H1 (cell line): ENCODE data around the gene EED. TPM values are rescaled to one million over a fixed set of nuclear protein-coding genes. Genes with fewer than 3 reads are reported as not detected.

ENCODE experiments used
- CTCF ChIA-PET: fragments of 300-600 bp; sonication (Branson Sonifier 250); formaldehyde crosslinking; loops from one replicate; lab custom pipeline; 2021; ENCODE audit not compliant: partially characterized antibody; lab: Charles Lee
- POLR2A ChIA-PET: fragments of 300-600 bp; sonication (Branson Sonifier 250); formaldehyde crosslinking; loops from one replicate; lab custom pipeline; 2021; ENCODE audit warnings: inconsistent platforms; ENCODE audit not compliant: partially characterized antibody; lab: Charles Lee
- DNase-seq, 2 experiments: peaks; one replicate each; pipeline versions ENCODE4 v3.0.0 to v3.0.0-alpha.2; 2010 to 2022; ENCODE audit warnings: low spot score in 2 of 2, low read depth in 1 of 2, mixed read lengths in 1 of 2
- FAIRE-seq: peaks from 2 replicates; lab custom pipeline; 2011; peaks lifted over from hg19 to GRCh38; lab: Jason Lieb, UNC
- H2AFZ ChIP-seq: 2 replicates; pipeline ENCODE4 v1.8.1; 2012; ENCODE audit warnings: low read length, inconsistent platforms
- H2AK5ac ChIP-seq: 2 replicates; pipeline ENCODE4 v1.6.1; 2013; ENCODE audit warnings: low read depth, low read length
- H2BK120ac ChIP-seq: replicated peaks from 2 replicates; pipeline ENCODE3; 2013; ENCODE audit warnings: low read depth, low read length, inconsistent platforms
- H2BK12ac ChIP-seq: 2 replicates; pipeline ENCODE4 v1.6.1; 2013; ENCODE audit warnings: low read depth, low read length
- H2BK15ac ChIP-seq: 2 replicates; pipeline ENCODE4 v1.6.1; 2013; ENCODE audit warnings: low read length
- H2BK20ac ChIP-seq: 2 replicates; pipeline ENCODE4 v1.6.1; 2013; ENCODE audit warnings: low read length
- H2BK5ac ChIP-seq: 2 replicates; pipeline ENCODE4 v1.6.1; 2013; ENCODE audit warnings: low read depth, low read length
- H3K14ac ChIP-seq: 2 replicates; pipeline ENCODE4 v1.6.1; 2013; ENCODE audit warnings: inconsistent platforms; ENCODE audit not compliant: insufficient read length
- H3K18ac ChIP-seq: 2 replicates; pipeline ENCODE4 v1.6.1; 2013; ENCODE audit warnings: low read length; ENCODE audit errors: extremely low read depth
- H3K23ac ChIP-seq: 2 replicates; pipeline ENCODE4 v1.6.1; 2013; ENCODE audit warnings: inconsistent platforms; ENCODE audit not compliant: insufficient read length
- H3K23me2 ChIP-seq: 2 replicates; pipeline ENCODE4 v1.6.1; 2013; ENCODE audit warnings: low read depth, low read length
- H3K27ac ChIP-seq: 2 replicates; pipeline ENCODE4 v1.6.1; 2011; ENCODE audit warnings: low read depth, low read length, inconsistent platforms
- H3K27me3 ChIP-seq, 4 experiments: replicated peaks in 1 of 4; 1 replicate in 1 of 4; 2 replicates in 3 of 4; pipeline versions ENCODE4 v1.6.1 to v1.8.1; 2011 to 2013; ENCODE audit warnings: low read length in 3 of 4, mild to moderate bottlenecking in 3 of 4, inconsistent platforms in 2 of 4, mixed read lengths in 2 of 4, moderate library complexity in 1 of 4; ENCODE audit not compliant: control insufficient read depth in 3 of 4, insufficient read depth in 3 of 4; ENCODE audit errors: extremely low read depth in 1 of 4
- H3K36me3 ChIP-seq, 4 experiments: 2 replicates each; pipeline versions ENCODE4 v1.6.1 to v1.8.1; 2011 to 2013; ENCODE audit warnings: mild to moderate bottlenecking in 4 of 4, low read length in 3 of 4, moderate library complexity in 2 of 4, control low read depth in 1 of 4, inconsistent platforms in 1 of 4; ENCODE audit not compliant: insufficient read depth in 4 of 4, control insufficient read depth in 2 of 4
- H3K4ac ChIP-seq: replicated peaks from 2 replicates; pipeline ENCODE3; 2013; ENCODE audit warnings: low read length, low read depth, mixed read lengths, inconsistent platforms; ENCODE audit not compliant: insufficient read length
- H3K4me1 ChIP-seq, 4 experiments: replicated peaks in 1 of 4; 1 replicate in 1 of 4; 2 replicates in 3 of 4; pipeline versions ENCODE4 v1.6.1 to v1.8.1; 2011 to 2013; ENCODE audit warnings: low read length in 3 of 4, inconsistent platforms in 2 of 4, mixed read lengths in 1 of 4; ENCODE audit not compliant: insufficient read depth in 4 of 4, control insufficient read depth in 3 of 4
- H3K4me2 ChIP-seq, 2 experiments: 2 replicates each; pipeline versions ENCODE4 v1.6.1 to v1.8.1; 2011 to 2013; ENCODE audit warnings: low read depth in 2 of 2, low read length in 2 of 2, control low read depth in 1 of 2, inconsistent platforms in 1 of 2, mild to moderate bottlenecking in 1 of 2; ENCODE audit not compliant: insufficient read depth in 1 of 2
- H3K4me3 ChIP-seq, 4 experiments: fragments of 200-600, 300-600 bp in 1 of 4; sonication (generic), shearing (Covaris generic), sonication (Bioruptor Twin) in 1 of 4; 2 replicates each; pipeline versions ENCODE4 v1.5.1 to v1.8.1; 2011 to 2016; ENCODE audit warnings: low read length in 4 of 4, low read depth in 3 of 4, control low read depth in 2 of 4, inconsistent platforms in 2 of 4, mild to moderate bottlenecking in 2 of 4, mixed read lengths in 1 of 4, moderate library complexity in 1 of 4; ENCODE audit not compliant: insufficient read depth in 2 of 4; ENCODE audit errors: extremely low read depth in 1 of 4
- H3K56ac ChIP-seq: replicated peaks from 2 replicates; pipeline ENCODE3; 2013; ENCODE audit warnings: low read depth, mild to moderate bottlenecking, mixed read lengths, low read length, inconsistent platforms; ENCODE audit not compliant: insufficient read length
- H3K79me1 ChIP-seq: 2 replicates; pipeline ENCODE4 v1.6.1; 2013; ENCODE audit warnings: low read depth, low read length, control low read depth
- H3K79me2 ChIP-seq, 2 experiments: 2 replicates each; pipeline versions ENCODE4 v1.6.1 to v1.8.1; 2012 to 2013; ENCODE audit warnings: low read length in 2 of 2, mild to moderate bottlenecking in 2 of 2, inconsistent platforms in 1 of 2; ENCODE audit not compliant: insufficient read depth in 2 of 2, control insufficient read depth in 1 of 2
- H3K9ac ChIP-seq, 4 experiments: replicated peaks in 1 of 4; 1 replicate in 1 of 4; 2 replicates in 3 of 4; pipeline versions ENCODE4 v1.6.1 to v1.8.1; 2011 to 2013; ENCODE audit warnings: low read depth in 3 of 4, low read length in 3 of 4, control low read depth in 2 of 4, mild to moderate bottlenecking in 2 of 4, moderate library complexity in 2 of 4, inconsistent platforms in 1 of 4; ENCODE audit errors: extremely low read depth in 1 of 4
- H3K9me3 ChIP-seq, 2 experiments: 2 replicates each; pipeline versions ENCODE4 v1.6.1 to v1.8.1; 2012 to 2013; ENCODE audit warnings: mild to moderate bottlenecking in 2 of 2, moderate library complexity in 2 of 2, control low read depth in 1 of 2, inconsistent platforms in 1 of 2, low read depth in 1 of 2, low read length in 1 of 2, mixed read lengths in 1 of 2; ENCODE audit not compliant: insufficient read depth in 2 of 2
- H4K20me1 ChIP-seq, 2 experiments: replicated peaks in 1 of 2; 2 replicates each; pipeline versions ENCODE3 to v1.8.1; 2011 to 2013; ENCODE audit warnings: inconsistent platforms in 2 of 2, low read length in 2 of 2, mild to moderate bottlenecking in 1 of 2; ENCODE audit not compliant: insufficient read depth in 2 of 2, control insufficient read depth in 1 of 2
- H4K5ac ChIP-seq: 2 replicates; pipeline ENCODE4 v1.6.1; 2013; ENCODE audit warnings: low read length, low read depth, mixed read lengths, inconsistent platforms; ENCODE audit not compliant: insufficient read length
- H4K8ac ChIP-seq: 2 replicates; pipeline ENCODE4 v1.8.0; 2013; ENCODE audit warnings: mild to moderate bottlenecking, moderate library complexity, low read length, inconsistent platforms; ENCODE audit not compliant: insufficient read depth; ENCODE audit errors: extremely low read depth
- H4K91ac ChIP-seq: replicated peaks from 2 replicates; pipeline ENCODE3; 2013; ENCODE audit warnings: low read length, mixed read lengths, inconsistent platforms; ENCODE audit not compliant: insufficient read length
- ASH2L ChIP-seq: fragments of 200-600, 300-600 bp; sonication (generic); IDR thresholded peaks from one replicate; pipeline ENCODE4 v1.7.1; 2017; ENCODE audit warnings: low read length
- BACH1 ChIP-seq: IDR thresholded peaks from 2 replicates; pipeline ENCODE4 v1.6.1; 2012; ENCODE audit warnings: low read length, improper control_type of control experiment
- CBX5 ChIP-seq: fragments of 300-800, 300-1000 bp; sonication (generic); IDR thresholded peaks from 2 replicates; pipeline ENCODE4 v1.7.1; 2016; ENCODE audit warnings: antibody characterized with exemption, low read length, low read depth
- CREB1 ChIP-seq: IDR thresholded peaks from 2 replicates; pipeline ENCODE4 v1.6.1; 2012; ENCODE audit warnings: inconsistent platforms
- EP300 ChIP-seq, 2 experiments: IDR thresholded peaks; 1 replicate in 1 of 2; 2 replicates in 1 of 2; pipeline ENCODE4 v1.6.1; 2011 to 2012; ENCODE audit warnings: low read depth in 2 of 2, low read length in 2 of 2, mild to moderate bottlenecking in 2 of 2, borderline replicate concordance in 1 of 2, inconsistent platforms in 1 of 2, moderate library complexity in 1 of 2
- MAX ChIP-seq: IDR thresholded peaks from 2 replicates; pipeline ENCODE4 v1.6.1; 2012; ENCODE audit warnings: inconsistent platforms
- NANOG ChIP-seq: IDR thresholded peaks from 2 replicates; pipeline ENCODE4 v1.6.1; 2011; ENCODE audit warnings: low read length, low read depth, mild to moderate bottlenecking, inconsistent platforms; ENCODE audit not compliant: insufficient read depth, poor library complexity, severe bottlenecking
- PHF8 ChIP-seq: fragments of 200-600 bp; sonication (generic); conservative IDR thresholded peaks from 2 replicates; pipeline ENCODE4 v1.7.1; 2012; ENCODE audit warnings: low read depth, mild to moderate bottlenecking, inconsistent platforms, low read length, moderate library complexity
- SAP30 ChIP-seq: fragments of 300-600 bp; sonication (generic); IDR thresholded peaks from 2 replicates; pipeline ENCODE4 v1.7.1; 2012; ENCODE audit warnings: low read length, moderate library complexity, mild to moderate bottlenecking, inconsistent platforms; ENCODE audit not compliant: insufficient read depth, insufficient replicate concordance
- SIX5 ChIP-seq: IDR thresholded peaks from 2 replicates; pipeline ENCODE4 v1.6.1; 2011; ENCODE audit warnings: mild to moderate bottlenecking, low read depth, low read length
- TEAD4 ChIP-seq: IDR thresholded peaks from 2 replicates; pipeline ENCODE4 v1.6.1; 2012; ENCODE audit warnings: low read depth, low read length, inconsistent platforms, mixed read lengths
- polyA plus RNA-seq, 7 experiments: library from polyadenylated mRNA; depleted of rRNA in 3 of 7; stranded (reverse) in 5 of 7; unstranded in 2 of 7; fragments of >200 nt in 5 of 7; fragments of 200-250 nt in 2 of 7; gene quantifications; 1 replicate in 5 of 7; 2 replicates in 1 of 7; 4 replicates in 1 of 7; pipeline versions ENCODE4 v1.2.1 to v1.2.3, GENCODE V29; 2011 to 2013; ENCODE audit warnings: missing spikeins in 2 of 7, mixed read lengths in 2 of 7
- total RNA-seq: library from RNA; stranded (reverse); fragmentation: NEBNext Ultra II Directional; extraction: Animal tissue kit (Norgen Biotek cat#: 25700); gene quantifications from 2 replicates; pipeline ENCODE4 v1.2.1, GENCODE V29; 2021
- TF ChIP-seq, protein P1 (sequence below): IDR thresholded peaks from 2 replicates; pipeline ENCODE4 v1.6.1; 2011; ENCODE audit warnings: low read depth, mild to moderate bottlenecking, low read length; ENCODE audit not compliant: insufficient read depth

EED gene
- total and polyA plus RNA-seq, 2 of the 8 experiments (the other 6 are each of a cell fraction or from before 2014, with no cell fraction given) = 12.6 to 26.9 TPM

DNA sequence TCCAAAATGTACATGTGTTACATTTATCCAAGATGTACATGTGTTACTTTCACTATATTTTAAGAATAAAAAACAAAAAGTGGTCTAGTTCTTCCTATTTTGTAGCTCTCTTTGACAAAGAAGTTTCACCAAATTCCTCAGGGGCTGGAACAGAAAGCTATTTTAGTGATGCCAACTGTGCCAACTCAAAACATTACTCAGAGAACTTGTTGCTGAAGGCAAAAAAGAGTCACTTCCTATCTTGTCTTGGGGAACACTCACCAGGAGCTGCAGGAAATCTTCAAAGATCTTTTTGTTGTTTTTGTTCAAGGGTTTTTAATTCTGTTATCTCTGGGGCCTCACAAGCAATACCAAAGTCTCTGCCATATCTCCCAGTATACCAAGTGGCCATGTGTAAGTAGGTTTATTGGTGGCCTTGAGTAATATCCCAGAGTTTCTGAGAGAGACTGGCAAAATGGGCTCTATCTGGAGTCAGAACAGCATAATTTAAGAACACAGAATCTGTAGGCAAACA lies 13.6 kb upstream of the EED start (continued):
- TF ChIP-seq ASH2L = no peak

- Histone ChIP-seq H3K79me2 (no peaks in the 10 kb centered on the region), H2BK15ac (no peak overlapping the region), H2BK20ac (no peak overlapping the region), H4K91ac (no peak overlapping the region), H3K4me3 (no peak overlapping the region), H2AFZ (no peak overlapping the region), H3K36me3 (no peaks in the 10 kb centered on the region), H2AK5ac (no peak overlapping the region), H3K14ac (no peak overlapping the region), H3K56ac (no peak overlapping the region), H4K8ac (no peak overlapping the region), H3K4me2 (no peak overlapping the region), H2BK5ac (no peak overlapping the region), H3K27ac (no peak overlapping the region), H3K18ac (no peak overlapping the region), H3K27me3 (no peaks in the 10 kb centered on the region), H4K20me1 (no peaks in the 10 kb centered on the region), H3K23ac (no peak overlapping the region), H2BK120ac (no peak overlapping the region), H3K4ac (no peak overlapping the region), H3K4me1 (peaks cover 0 to 10% (median 0%) of the 10 kb centered on the region in 4 experiments; a peak in 1 of 7 replicates), H4K5ac (no peak overlapping the region), H3K9ac (no peak overlapping the region), H3K23me2 (no peaks in the 10 kb centered on the region), H3K79me1 (no peaks in the 10 kb centered on the region), H3K9me3 (no peaks in the 10 kb centered on the region), H2BK12ac (no peak overlapping the region)
- POLR2A ChIA-PET = no interaction called here
- CTCF ChIA-PET = interaction anchor here (1.3 to 1.4 kb wide), 3 partner anchors 9 to 180 kb away, joined by 3 read pairs; no protein-coding TSS in a partner anchor
- DNase-seq (no peak), FAIRE-seq (no peak)
- TF ChIP-seq TEAD4 = no peak
- no peak for TF ChIP-seq NANOG
- TF ChIP-seq EP300 (IDR thresholded peaks at IDR 0.05; ENCODE audit: borderline replicate concordance in 1 of 2, low read depth in 2 of 2, low read length in 2 of 2) = no peak
- TF ChIP-seq, protein P1, sequence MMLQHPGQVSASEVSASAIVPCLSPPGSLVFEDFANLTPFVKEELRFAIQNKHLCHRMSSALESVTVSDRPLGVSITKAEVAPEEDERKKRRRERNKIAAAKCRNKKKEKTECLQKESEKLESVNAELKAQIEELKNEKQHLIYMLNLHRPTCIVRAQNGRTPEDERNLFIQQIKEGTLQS = no peak
- TF ChIP-seq PHF8 = no peak
- TF ChIP-seq SIX5 = no peak
- no peak for TF ChIP-seq CREB1
- TF ChIP-seq SAP30 = no peak
- TF ChIP-seq BACH1 = no peak
- TF ChIP-seq CBX5 = no peak
- TF ChIP-seq MAX = no peak
Observed at GRCh38 chr11:86232556-86232955, 12.0 kb upstream of the EED start.
